SK-N-MC (cell line): ENCODE measurements around the gene FFAR4.

Experiments
- EZH2 ChIP-seq: fragments of 200-600 bp; sonication (generic); IDR thresholded peaks from one replicate; pipeline ENCODE4 v1.6.1; 2017; ENCODE audit warnings: antibody characterized with exemption
- POLR2AphosphoS5 ChIP-seq: IDR thresholded peaks from 2 replicates; pipeline ENCODE4 v1.6.1; 2012; ENCODE audit warnings: mild to moderate bottlenecking, low read depth, low read length, borderline replicate concordance

GRCh38 chr10:93601146-93601773 is 34.8 kb downstream of the FFAR4 start, which contains the start of gene RBP4:
- no peak for TF ChIP-seq POLR2AphosphoS5
- no peak for TF ChIP-seq EZH2
